Upper lobe of right lung (tissue), 1 donor: ENCODE measurements around the gene INTS11. TPM values are rescaled to one million over a fixed set of nuclear protein-coding genes. Genes with fewer than 3 reads are reported as not detected.

Source experiments
- ATAC-seq: fragments of 200-7000 bp; cut with Tn5 transposase; one replicate; pipeline ENCODE4 v1.9.1; 2020; ENCODE audit warnings: mild to moderate bottlenecking, moderate library complexity
- DNase-seq: peaks from one replicate; pipeline ENCODE4 v3.0.0-alpha.2; 2020
- H3K27ac ChIP-seq: fragments of 200-600 bp; one replicate; pipeline ENCODE4 v1.8.0; 2022
- H3K27me3 ChIP-seq: fragments of 200-600 bp; one replicate; pipeline ENCODE4 v1.8.0; 2022; ENCODE audit warnings: mild to moderate bottlenecking
- H3K36me3 ChIP-seq: fragments of 200-600 bp; one replicate; pipeline ENCODE4 v1.8.0; 2022
- H3K4me1 ChIP-seq: fragments of 200-600 bp; one replicate; pipeline ENCODE4 v1.8.0; 2022
- H3K4me3 ChIP-seq: fragments of 200-600 bp; one replicate; pipeline ENCODE4 v1.8.0; 2022; ENCODE audit warnings: mild to moderate bottlenecking
- H3K9me3 ChIP-seq: fragments of 200-600 bp; one replicate; pipeline ENCODE4 v1.8.0; 2022
- intact Hi-C: fragments of 100-400 bp; cut with DNase I; formaldehyde crosslinking; loops from one replicate; pipeline ENCODE4 v1.11.0; 2022
- total RNA-seq: library from RNA; stranded (reverse); fragmentation: NEBNext Ultra II Directional; extraction: Animal tissue kit (Norgen Biotek cat#: 25700); gene quantifications from one replicate; pipeline ENCODE4 v1.2.1, GENCODE V29; 2021
- TF ChIP-seq, protein P1 (sequence below): fragments of 200-600 bp; IDR thresholded peaks from one replicate; pipeline ENCODE4 v1.8.0; 2022; ENCODE audit warnings: antibody characterized with exemption
- donor health status: DM: no; HTN: yes; CAD: no; lungs with severe emphysema.

The INTS11 gene
- total RNA-seq, 1 donor from 2014 or later, result 81.9 TPM

DNA sequence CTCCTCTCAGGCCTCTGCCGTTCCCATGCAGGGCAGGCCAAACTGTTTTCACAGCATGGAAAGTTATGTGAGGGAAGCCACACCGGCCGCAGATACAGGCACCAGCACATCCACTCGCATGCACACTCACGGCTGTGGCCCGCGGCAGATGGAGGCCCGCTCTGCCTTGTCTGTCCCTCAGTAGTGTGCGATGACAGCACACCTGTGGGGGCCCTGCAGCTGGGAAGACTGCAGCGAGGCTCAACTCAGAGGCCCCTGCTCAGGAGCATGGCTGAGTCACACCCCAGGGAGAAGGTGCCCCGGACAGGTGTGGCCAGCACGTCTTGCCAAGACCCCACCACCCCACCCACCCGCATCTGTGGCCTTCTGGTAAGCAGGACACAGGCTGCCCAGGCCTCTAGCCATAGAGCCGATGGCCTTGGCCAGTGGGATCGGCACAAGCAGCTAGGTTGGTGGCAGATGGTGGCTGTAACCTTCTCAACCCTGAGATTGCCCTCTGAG lies 49.5 kb downstream of the INTS11 start:
- ATAC-seq (no peak), DNase-seq (no peak)
- intact Hi-C loops, result no loop called here
- Histone ChIP-seq H3K9me3 (no peaks in the 10 kb centered on the region), H3K4me1 (peaks cover 35% of the 10 kb centered on the region), H3K36me3 (no peaks in the 10 kb centered on the region), H3K27ac (no peak overlapping the region), H3K27me3 (no peaks in the 10 kb centered on the region), H3K4me3 (no peak overlapping the region)
- TF ChIP-seq, protein P1, sequence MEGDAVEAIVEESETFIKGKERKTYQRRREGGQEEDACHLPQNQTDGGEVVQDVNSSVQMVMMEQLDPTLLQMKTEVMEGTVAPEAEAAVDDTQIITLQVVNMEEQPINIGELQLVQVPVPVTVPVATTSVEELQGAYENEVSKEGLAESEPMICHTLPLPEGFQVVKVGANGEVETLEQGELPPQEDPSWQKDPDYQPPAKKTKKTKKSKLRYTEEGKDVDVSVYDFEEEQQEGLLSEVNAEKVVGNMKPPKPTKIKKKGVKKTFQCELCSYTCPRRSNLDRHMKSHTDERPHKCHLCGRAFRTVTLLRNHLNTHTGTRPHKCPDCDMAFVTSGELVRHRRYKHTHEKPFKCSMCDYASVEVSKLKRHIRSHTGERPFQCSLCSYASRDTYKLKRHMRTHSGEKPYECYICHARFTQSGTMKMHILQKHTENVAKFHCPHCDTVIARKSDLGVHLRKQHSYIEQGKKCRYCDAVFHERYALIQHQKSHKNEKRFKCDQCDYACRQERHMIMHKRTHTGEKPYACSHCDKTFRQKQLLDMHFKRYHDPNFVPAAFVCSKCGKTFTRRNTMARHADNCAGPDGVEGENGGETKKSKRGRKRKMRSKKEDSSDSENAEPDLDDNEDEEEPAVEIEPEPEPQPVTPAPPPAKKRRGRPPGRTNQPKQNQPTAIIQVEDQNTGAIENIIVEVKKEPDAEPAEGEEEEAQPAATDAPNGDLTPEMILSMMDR, result no peak

DNA sequence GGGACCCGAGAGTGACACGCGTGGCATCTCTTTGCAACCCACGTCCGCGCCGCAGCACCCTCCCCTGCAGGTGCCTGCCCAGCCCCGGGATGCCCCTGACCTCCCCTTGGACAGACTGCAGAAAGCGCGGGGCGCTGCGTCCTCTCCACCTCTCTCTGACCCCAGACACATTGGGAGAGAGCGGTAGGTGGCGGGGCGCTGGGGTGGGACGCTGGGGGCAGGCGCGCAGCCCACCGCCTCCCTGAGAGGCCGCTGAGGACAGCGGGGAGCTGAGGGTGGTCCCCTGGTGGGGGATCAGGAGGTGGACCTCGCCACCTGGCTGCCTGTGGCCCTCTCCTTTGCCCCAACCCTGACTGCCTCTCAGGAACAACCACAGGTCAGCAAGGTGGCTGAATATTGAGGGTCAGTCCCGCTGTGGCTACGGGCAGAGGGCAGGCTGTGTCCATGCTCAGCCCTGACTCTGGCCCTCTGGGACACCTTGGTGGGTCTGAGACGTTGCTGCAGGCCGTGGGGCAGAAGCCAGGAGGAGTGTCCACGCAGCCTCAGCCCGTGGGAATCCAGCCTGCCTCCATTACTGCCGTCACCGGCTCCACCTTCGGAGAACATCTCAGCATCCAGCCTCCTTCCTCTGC lies 50.0 kb downstream of the INTS11 start:
- no peaks in the 10 kb centered on the region for H3K27me3 ChIP-seq
- ATAC-seq (no peak), DNase-seq (no peak)
- H3K4me1 ChIP-seq, result peaks cover 37% of the 10 kb centered on the region
- no peaks in the 10 kb centered on the region for H3K9me3 ChIP-seq
- peak overlapping the region; percentile 86 for H3K4me3 ChIP-seq
- TF ChIP-seq, protein P1, result no peak
- intact Hi-C loops, result no loop called here
- peak overlapping the region; percentile 78 for H3K27ac ChIP-seq
- H3K36me3 ChIP-seq, result no peaks in the 10 kb centered on the region

DNA sequence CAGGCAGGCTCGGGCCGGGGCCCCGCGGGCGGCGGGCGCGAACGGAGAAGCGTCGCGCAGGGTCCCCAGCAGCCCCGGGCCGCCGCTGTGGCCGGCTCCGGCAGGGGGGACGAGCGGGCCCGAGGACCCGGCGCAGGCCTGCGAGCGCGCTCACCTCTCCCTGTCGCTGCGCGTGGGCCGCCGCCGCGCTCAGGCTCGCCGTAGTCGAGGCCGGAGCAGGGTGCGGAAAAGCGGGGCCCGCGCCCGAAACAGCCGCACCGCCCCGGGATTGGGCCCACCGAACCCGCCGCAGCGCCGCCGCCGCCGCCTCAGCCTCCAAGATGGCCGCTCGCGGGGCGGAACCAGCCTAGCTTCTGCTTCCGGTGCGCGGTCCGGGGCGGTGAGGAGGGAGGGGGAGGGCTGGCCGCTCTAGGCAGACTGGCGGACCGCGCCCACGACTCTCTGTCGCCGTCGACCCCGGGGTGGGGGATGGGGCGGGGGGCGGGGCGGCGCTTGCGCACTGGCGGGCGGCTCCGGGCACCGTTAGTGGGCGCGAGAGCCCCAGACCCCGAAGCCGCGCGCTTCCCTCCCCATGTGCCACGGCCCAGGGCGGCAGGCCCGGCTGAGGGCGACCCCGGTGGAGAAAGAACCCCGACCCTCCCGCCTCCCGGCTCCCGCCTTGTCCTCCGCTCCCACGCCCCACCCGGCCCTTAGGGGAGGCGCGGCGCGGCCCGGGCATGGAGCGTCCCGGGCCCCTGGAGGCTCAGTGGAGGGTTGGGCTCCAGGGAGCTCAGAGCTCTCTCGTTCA lies 50.8 kb downstream of the INTS11 start, which contains the start of gene UBE2J2:
Gene UBE2J2 (minus strand): TSS at position 343 of the 787 bp plus-strand sequence. CDS start 5,862 bp downstream, outside the sequence.
- peaks cover 37% of the 10 kb centered on the region for H3K4me1 ChIP-seq
- TF ChIP-seq, protein P1, result no peak
- ATAC-seq (peak; percentile 97), DNase-seq (peak; percentile 98)
- no peaks in the 10 kb centered on the region for H3K27me3 ChIP-seq
- no peaks in the 10 kb centered on the region for H3K36me3 ChIP-seq
- H3K4me3 ChIP-seq, result peak within 1 kb of the TSS; percentile 86
- H3K9me3 ChIP-seq, result no peaks in the 10 kb centered on the region
- intact Hi-C loops, result no loop called here
- peak within 1 kb of the TSS; percentile 78 for H3K27ac ChIP-seq

- DNase-seq (peak; percentile 71), ATAC-seq (no peak)
- Histone ChIP-seq H3K4me1 (peaks cover 37% of the 10 kb centered on the region), H3K36me3 (peaks cover 4% of the 10 kb centered on the region), H3K27me3 (no peaks in the 10 kb centered on the region), H3K27ac (peak overlapping the region; percentile 78), H3K4me3 (peak overlapping the region; percentile 86), H3K9me3 (no peaks in the 10 kb centered on the region)
- TF ChIP-seq, protein P1, result no peak
- intact Hi-C loops, result no loop called here
Observed at GRCh38 chr1:1273209-1273511, 51.3 kb downstream of the INTS11 start.

GRCh38 chr1:1272341-1273208 lies 51.9 kb downstream of the INTS11 start:
- Histone ChIP-seq H3K4me3 (peak overlapping the region; percentile 86), H3K36me3 (peaks cover 6% of the 10 kb centered on the region), H3K27ac (peak overlapping the region; percentile 78), H3K9me3 (no peaks in the 10 kb centered on the region), H3K4me1 (peaks cover 37% of the 10 kb centered on the region), H3K27me3 (no peaks in the 10 kb centered on the region)
- DNase-seq, result peak; percentile 75
- intact Hi-C loops, result no loop called here
- peak; percentile 58 for ATAC-seq
- TF ChIP-seq, protein P1, result no peak
